ENCODE measurements around the gene OST4.

GRCh38 chr2:27105981-27106380 lies 34.5 kb upstream of the OST4 start:
- TF ChIP-seq CTCF (IDR thresholded peaks at IDR 0.05; ENCODE audit: low read depth, low read length) (no peak), EZH2phosphoT487 (IDR thresholded peaks at IDR 0.05; ENCODE audit: low read depth) (no peak)
